Measurements from ENCODE around the gene DRGX. TPM values are rescaled to one million over a fixed set of nuclear protein-coding genes. Genes with fewer than 3 reads are reported as not detected.

Gene DRGX
- total RNA-seq, 5 donors from 2014 or later (not counting 1 experiment from before 2014, with no cell fraction given): not detected

- POLR2A ChIA-PET: no interaction called here
- H3K4me3 Mint-ChIP-seq: no peak overlapping the region
- DNase-seq: no peak
Measured at GRCh38 chr10:49379596-49380410, 16.1 kb downstream of the DRGX start.

GRCh38 chr10:49377256-49377655 is 18.6 kb downstream of the DRGX start:
- DNase-seq (no peak), ATAC-seq (replicated peaks in 1 of 4) (no peak)
- H3K4me3 ChIP-seq (ENCODE audit: control insufficient read depth in 1 of 2, extremely low read depth in 1 of 2, low read length in 1 of 2): no peak overlapping the region
- H3K36me3 Mint-ChIP-seq: no peaks in the 10 kb centered on the region
- H3K27me3 Mint-ChIP-seq: peaks cover 0 to 3% of the 10 kb centered on the region in 2 donors
- no peak overlapping the region for H3K4me3 Mint-ChIP-seq
- no peaks in the 10 kb centered on the region for H3K9me3 Mint-ChIP-seq
- H3K27ac ChIP-seq (ENCODE audit: low read length): no peak overlapping the region
- no peaks in the 10 kb centered on the region for H3K9me3 ChIP-seq
- H3K4me1 ChIP-seq (ENCODE audit: control insufficient read depth in 1 of 2, extremely low read depth in 1 of 2, insufficient read depth in 2 of 2, low read length in 2 of 2): no peaks in the 10 kb centered on the region
- CTCF ChIA-PET: no interaction called here
- H3K4me1 Mint-ChIP-seq: no peaks in the 10 kb centered on the region
- H3K27ac Mint-ChIP-seq: no peak overlapping the region
- no CpG with 5 or more reads among the region's 4 CpGs for WGBS (ENCODE audit: insufficient coverage)
- POLR2A ChIA-PET: no interaction called here
- peaks cover 0 to 14% of the 10 kb centered on the region in 2 experiments for H3K27me3 ChIP-seq (replicated peaks in 1 of 2; ENCODE audit: control insufficient read depth in 2 of 2, extremely low read depth in 1 of 2, insufficient read depth in 2 of 2, low read length in 1 of 2)
- H3K36me3 ChIP-seq (ENCODE audit: control insufficient read depth in 2 of 2, extremely low read depth in 1 of 2, insufficient read depth in 1 of 2, low read length in 1 of 2): no peaks in the 10 kb centered on the region

More at GRCh38 chr10:49379596-49380410, 16.1 kb downstream of the DRGX start:
- no peaks in the 10 kb centered on the region for H3K4me1 Mint-ChIP-seq
- no peak overlapping the region for H3K27ac ChIP-seq (ENCODE audit: low read length)
- no peaks in the 10 kb centered on the region for H3K4me1 ChIP-seq (ENCODE audit: control insufficient read depth in 1 of 2, extremely low read depth in 1 of 2, insufficient read depth in 2 of 2, low read length in 2 of 2)
- no peaks in the 10 kb centered on the region for H3K9me3 ChIP-seq
- H3K9me3 Mint-ChIP-seq: no peaks in the 10 kb centered on the region
- H3K27me3 ChIP-seq (replicated peaks in 1 of 2; ENCODE audit: control insufficient read depth in 2 of 2, extremely low read depth in 1 of 2, insufficient read depth in 2 of 2, low read length in 1 of 2): peaks cover 0 to 23% of the 10 kb centered on the region in 2 experiments
- CTCF ChIA-PET: no interaction called here
- H3K27me3 Mint-ChIP-seq: peaks cover 3 to 11% of the 10 kb centered on the region in 2 donors
- no peak overlapping the region for H3K4me3 ChIP-seq (ENCODE audit: control insufficient read depth in 1 of 2, extremely low read depth in 1 of 2, low read length in 1 of 2)
- ATAC-seq (replicated peaks in 1 of 4): no peak
- no peaks in the 10 kb centered on the region for H3K36me3 Mint-ChIP-seq
- 52% methylated on average over 8 of the region's 13 CpGs for WGBS (ENCODE audit: insufficient coverage)
- no peak overlapping the region for H3K27ac Mint-ChIP-seq
- no peaks in the 10 kb centered on the region for H3K36me3 ChIP-seq (ENCODE audit: control insufficient read depth in 2 of 2, extremely low read depth in 1 of 2, insufficient read depth in 1 of 2, low read length in 1 of 2)

- Histone ChIP-seq H3K27me3 (replicated peaks in 1 of 2; ENCODE audit: control insufficient read depth in 2 of 2, extremely low read depth in 1 of 2, insufficient read depth in 2 of 2, low read length in 1 of 2) (peaks cover 0 to 2% of the 10 kb centered on the region in 2 experiments), H3K4me3 (ENCODE audit: control insufficient read depth in 1 of 2, extremely low read depth in 1 of 2, low read length in 1 of 2) (no peak overlapping the region), H3K36me3 (ENCODE audit: control insufficient read depth in 2 of 2, extremely low read depth in 1 of 2, insufficient read depth in 1 of 2, low read length in 1 of 2) (no peaks in the 10 kb centered on the region), H3K4me1 (ENCODE audit: control insufficient read depth in 1 of 2, extremely low read depth in 1 of 2, insufficient read depth in 2 of 2, low read length in 2 of 2) (no peaks in the 10 kb centered on the region), H3K27ac (ENCODE audit: low read length) (no peak overlapping the region), H3K9me3 (no peaks in the 10 kb centered on the region)
- H3K9me3 Mint-ChIP-seq: no peaks in the 10 kb centered on the region
- H3K27ac Mint-ChIP-seq: no peak overlapping the region
- H3K4me1 Mint-ChIP-seq: no peaks in the 10 kb centered on the region
- H3K27me3 Mint-ChIP-seq: no peaks in the 10 kb centered on the region
- no peak overlapping the region for H3K4me3 Mint-ChIP-seq
- ChIA-PET POLR2A (no interaction called here), CTCF (no interaction called here)
- ATAC-seq (replicated peaks in 1 of 4) (no peak), DNase-seq (peak in 1 of 35 experiments; percentile 21)
- no peaks in the 10 kb centered on the region for H3K36me3 Mint-ChIP-seq
- 65% methylated on average over 2 of the region's 3 CpGs for WGBS (ENCODE audit: insufficient coverage)
Measured at GRCh38 chr10:49375611-49376010, 20.3 kb downstream of the DRGX start.

GRCh38 chr10:49374740-49375139 is 21.1 kb downstream of the DRGX start:
- H3K27ac ChIP-seq (ENCODE audit: low read length): no peak overlapping the region
- Mint-ChIP-seq H3K27ac (no peak overlapping the region), H3K36me3 (no peaks in the 10 kb centered on the region), H3K9me3 (no peaks in the 10 kb centered on the region), H3K4me3 (no peak overlapping the region), H3K27me3 (no peaks in the 10 kb centered on the region), H3K4me1 (no peaks in the 10 kb centered on the region)
- no peaks in the 10 kb centered on the region for H3K4me1 ChIP-seq (ENCODE audit: control insufficient read depth in 1 of 2, extremely low read depth in 1 of 2, insufficient read depth in 2 of 2, low read length in 2 of 2)
- WGBS (ENCODE audit: insufficient coverage): no CpG with 5 or more reads among the region's 5 CpGs
- no peak overlapping the region for H3K4me3 ChIP-seq (ENCODE audit: control insufficient read depth in 1 of 2, extremely low read depth in 1 of 2, low read length in 1 of 2)
- H3K9me3 ChIP-seq: no peaks in the 10 kb centered on the region
- ChIA-PET CTCF (interaction anchor here in 1 of 2 donors (0.6 kb wide), 1 partner anchor 35 kb away, joined by 4 read pairs; no protein-coding TSS in a partner anchor), POLR2A (no interaction called here)
- H3K36me3 ChIP-seq (ENCODE audit: control insufficient read depth in 2 of 2, extremely low read depth in 1 of 2, insufficient read depth in 1 of 2, low read length in 1 of 2): no peaks in the 10 kb centered on the region
- H3K27me3 ChIP-seq (replicated peaks in 1 of 2; ENCODE audit: control insufficient read depth in 2 of 2, extremely low read depth in 1 of 2, insufficient read depth in 2 of 2, low read length in 1 of 2): peaks cover 0 to 7% of the 10 kb centered on the region in 2 experiments
- ATAC-seq (replicated peaks in 1 of 4): no peak
- no peak for DNase-seq

- no peak overlapping the region for H3K27ac ChIP-seq (ENCODE audit: low read length)
- H3K4me3 Mint-ChIP-seq: no peak overlapping the region
- DNase-seq: no peak
- H3K9me3 ChIP-seq: no peaks in the 10 kb centered on the region
- H3K4me3 ChIP-seq (ENCODE audit: control insufficient read depth in 1 of 2, extremely low read depth in 1 of 2, low read length in 1 of 2): no peak overlapping the region
- ChIA-PET POLR2A (no interaction called here), CTCF (no interaction called here)
- H3K27me3 Mint-ChIP-seq: peaks cover 0 to 4% of the 10 kb centered on the region in 2 donors
- no peak overlapping the region for H3K27ac Mint-ChIP-seq
- no CpG with 5 or more reads among the region's 5 CpGs for WGBS (ENCODE audit: insufficient coverage)
- H3K9me3 Mint-ChIP-seq: no peaks in the 10 kb centered on the region
- H3K36me3 Mint-ChIP-seq: no peaks in the 10 kb centered on the region
- H3K27me3 ChIP-seq (replicated peaks in 1 of 2; ENCODE audit: control insufficient read depth in 2 of 2, extremely low read depth in 1 of 2, insufficient read depth in 2 of 2, low read length in 1 of 2): peaks cover 0 to 12% of the 10 kb centered on the region in 2 experiments
- H3K4me1 Mint-ChIP-seq: no peaks in the 10 kb centered on the region
- H3K4me1 ChIP-seq (ENCODE audit: control insufficient read depth in 1 of 2, extremely low read depth in 1 of 2, insufficient read depth in 2 of 2, low read length in 2 of 2): no peaks in the 10 kb centered on the region
- no peak for ATAC-seq (replicated peaks in 1 of 4)
- no peaks in the 10 kb centered on the region for H3K36me3 ChIP-seq (ENCODE audit: control insufficient read depth in 2 of 2, extremely low read depth in 1 of 2, insufficient read depth in 1 of 2, low read length in 1 of 2)
Measured at GRCh38 chr10:49373361-49373760, 22.5 kb downstream of the DRGX start.

GRCh38 chr10:49371967-49372366 is 23.9 kb downstream of the DRGX start:
- Mint-ChIP-seq H3K27ac (no peak overlapping the region), H3K27me3 (peaks cover 3 to 4% of the 10 kb centered on the region in 2 donors), H3K9me3 (no peaks in the 10 kb centered on the region), H3K4me1 (no peaks in the 10 kb centered on the region), H3K4me3 (no peak overlapping the region), H3K36me3 (no peaks in the 10 kb centered on the region)
- ChIA-PET CTCF (no interaction called here), POLR2A (no interaction called here)
- DNase-seq (no peak), ATAC-seq (replicated peaks in 1 of 4) (no peak)
- no peak overlapping the region for H3K4me3 ChIP-seq (ENCODE audit: control insufficient read depth in 1 of 2, extremely low read depth in 1 of 2, low read length in 1 of 2)
- H3K27me3 ChIP-seq (replicated peaks in 1 of 2; ENCODE audit: control insufficient read depth in 2 of 2, extremely low read depth in 1 of 2, insufficient read depth in 2 of 2, low read length in 1 of 2): peaks cover 0 to 12% of the 10 kb centered on the region in 2 experiments
- no peaks in the 10 kb centered on the region for H3K9me3 ChIP-seq
- no peaks in the 10 kb centered on the region for H3K36me3 ChIP-seq (ENCODE audit: control insufficient read depth in 2 of 2, extremely low read depth in 1 of 2, insufficient read depth in 1 of 2, low read length in 1 of 2)
- WGBS (ENCODE audit: insufficient coverage): 75% methylated on average over 1 of the region's 3 CpGs
- no peaks in the 10 kb centered on the region for H3K4me1 ChIP-seq (ENCODE audit: control insufficient read depth in 1 of 2, extremely low read depth in 1 of 2, insufficient read depth in 2 of 2, low read length in 2 of 2)
- H3K27ac ChIP-seq (ENCODE audit: low read length): no peak overlapping the region

Data from T-cell (primary cell).